HG03342 (cell line): ENCODE measurements around the gene NTM.
A peak's percentile ranks its signal among the peaks of the same experiment; 100 is the strongest.

ENCODE experiments used
- ATAC-seq: cut with Tn5 transposase; IDR thresholded peaks from one replicate; pipeline ENCODE4 v1.9.1; 2021; ENCODE audit warnings: mild to moderate bottlenecking, moderate library complexity; ENCODE audit not compliant: unreplicated experiment

The NTM gene

DNA sequence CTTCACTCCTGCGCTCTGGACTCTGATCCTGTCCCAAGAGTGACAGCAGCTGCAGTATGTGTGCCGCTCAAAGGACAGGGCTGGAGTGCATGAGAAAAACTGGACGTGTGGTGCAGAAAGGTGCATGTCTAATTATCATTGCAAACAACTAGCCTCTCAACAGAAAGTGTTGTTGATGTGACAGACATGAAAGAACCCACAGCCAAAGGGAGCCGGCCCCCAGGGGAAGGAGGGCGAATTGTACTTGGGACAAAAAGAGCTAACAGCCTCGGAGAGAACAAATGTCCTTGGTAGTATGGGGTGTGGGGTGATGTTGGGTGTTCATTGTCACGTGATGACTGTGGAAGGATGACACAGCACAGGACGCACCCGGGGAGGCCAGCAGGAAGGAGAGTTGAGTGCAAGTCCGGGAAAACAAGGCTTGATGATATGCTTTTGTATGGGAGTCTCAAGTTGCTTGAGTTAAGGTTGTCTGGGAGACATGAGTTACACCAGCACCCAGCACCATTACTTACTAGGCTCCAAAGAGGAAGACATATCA, 325.5 kb downstream of the NTM start:
- no peak for ATAC-seq

DNA sequence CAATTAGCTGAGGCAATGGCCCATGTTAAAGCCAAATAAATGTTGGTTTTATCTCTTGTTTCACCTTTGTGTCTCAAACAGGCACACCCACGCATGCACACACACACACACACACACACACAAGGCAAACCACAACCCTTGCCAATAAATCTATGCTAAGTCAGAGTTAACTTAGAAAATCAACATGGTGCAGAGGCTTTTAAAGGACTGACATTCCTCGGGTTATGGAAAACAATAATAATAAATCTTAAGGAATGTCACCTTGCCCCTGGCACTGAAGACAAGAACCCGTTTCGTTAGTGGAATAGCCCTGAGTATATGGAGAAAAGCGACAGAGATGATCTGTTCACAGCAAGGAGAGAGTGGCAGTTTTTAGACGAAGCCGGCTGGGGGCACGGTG, 326.3 kb downstream of the NTM start:
- no peak for ATAC-seq

DNA sequence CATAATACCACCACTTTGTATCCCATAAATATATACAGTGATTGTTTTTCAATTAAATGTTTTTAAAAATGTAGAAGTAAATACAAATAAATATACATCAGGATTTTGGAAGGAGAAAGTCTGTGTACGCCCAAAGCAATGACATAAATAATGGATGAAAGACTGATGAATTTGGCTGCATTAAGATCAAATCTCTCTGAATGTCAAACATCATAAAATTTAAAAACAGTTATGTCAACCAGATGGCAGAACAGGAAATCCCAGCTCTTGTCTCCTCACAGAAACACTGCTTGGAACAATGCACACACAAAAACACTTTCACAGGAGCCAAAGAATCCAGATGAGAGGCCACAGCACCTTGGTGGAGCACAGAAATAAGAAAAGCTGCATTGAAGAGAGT, 332.9 kb downstream of the NTM start:
- no peak for ATAC-seq

DNA sequence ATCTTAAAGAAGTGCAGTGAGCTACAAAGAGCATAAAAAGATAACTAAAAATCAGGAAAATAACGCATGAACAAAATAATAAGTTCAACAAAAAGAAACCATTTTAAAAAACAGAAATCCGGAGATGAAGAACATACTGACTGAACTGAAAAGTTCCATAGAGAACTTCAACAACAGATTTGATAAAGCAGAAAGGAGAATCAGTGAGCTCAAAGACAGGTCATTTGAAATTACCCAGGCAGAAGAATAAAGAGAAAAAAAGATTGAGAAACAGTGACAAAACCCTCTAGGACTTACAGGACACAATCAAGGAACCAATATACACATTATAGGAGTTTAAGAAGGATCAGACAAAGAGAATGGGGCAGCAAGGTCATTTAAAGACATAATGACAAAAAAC, 334.3 kb downstream of the NTM start:
- no peak for ATAC-seq

DNA sequence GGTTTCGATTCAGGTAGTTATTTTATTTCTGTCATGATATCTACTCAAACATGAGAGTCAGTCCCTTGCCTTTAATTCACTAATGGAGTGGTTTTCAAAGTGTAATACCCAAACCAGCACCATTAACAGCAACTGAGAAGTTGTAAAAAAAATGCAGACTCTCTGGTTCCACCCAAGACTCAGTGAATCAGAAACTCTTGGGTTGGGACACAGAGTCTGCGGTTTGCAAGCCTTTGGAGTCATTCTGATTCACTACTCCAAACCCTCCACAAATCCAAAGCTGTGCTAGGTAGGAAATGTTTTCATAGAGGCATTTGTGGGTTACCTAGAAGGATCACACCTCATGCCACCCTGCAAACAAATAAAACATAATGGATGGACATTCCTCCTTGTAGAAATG, 340.1 kb downstream of the NTM start:
- ATAC-seq = no peak

DNA sequence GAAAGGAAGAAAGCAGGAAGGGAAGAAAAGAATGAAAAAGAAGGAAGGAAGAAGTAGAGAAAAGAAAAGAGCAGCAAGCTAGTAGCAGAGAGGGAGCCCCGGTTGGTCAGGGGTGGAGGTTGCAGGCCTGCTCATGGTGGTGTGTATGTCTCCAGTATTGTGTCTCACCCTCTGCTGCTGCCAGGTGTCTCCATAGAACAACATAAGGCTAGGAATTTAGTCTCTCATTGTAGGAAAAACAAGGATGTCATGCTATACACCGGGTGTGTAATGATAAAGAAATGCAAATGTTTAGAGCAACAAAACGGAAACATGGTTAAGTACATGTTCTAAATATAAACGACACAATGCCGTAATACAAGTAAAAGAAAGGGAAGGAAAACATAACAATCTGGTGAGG, 342.5 kb downstream of the NTM start:
- no peak for ATAC-seq

DNA sequence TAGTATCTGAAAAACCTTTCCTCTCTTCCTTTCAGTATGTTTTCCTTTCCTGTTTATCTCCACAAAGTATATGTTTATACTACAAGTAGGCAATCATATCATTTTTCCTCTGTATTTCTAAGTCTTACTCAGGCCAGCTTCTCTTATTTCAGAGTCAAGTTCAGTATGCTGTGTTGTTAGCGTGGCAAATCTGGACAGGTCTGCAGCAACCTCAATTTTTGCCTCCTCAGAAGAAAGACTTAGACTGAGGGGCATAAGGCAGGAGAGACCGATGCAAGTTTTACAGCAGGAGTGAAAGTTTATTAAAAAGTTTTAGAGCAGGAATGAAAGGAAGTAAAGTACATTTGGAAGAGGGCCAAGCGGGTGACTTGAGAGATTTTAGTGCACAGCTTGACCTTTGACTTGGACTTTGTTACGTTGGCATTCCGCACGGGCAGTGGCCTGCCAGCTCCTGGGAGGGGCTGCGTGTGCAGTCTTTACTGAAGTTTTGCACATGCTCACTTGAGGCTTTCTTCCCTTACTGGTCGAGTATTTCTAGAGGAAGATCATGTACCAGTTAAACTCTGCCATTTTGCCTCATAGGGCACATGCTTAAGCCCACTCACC, 343.2 kb downstream of the NTM start:
- ATAC-seq = no peak

DNA sequence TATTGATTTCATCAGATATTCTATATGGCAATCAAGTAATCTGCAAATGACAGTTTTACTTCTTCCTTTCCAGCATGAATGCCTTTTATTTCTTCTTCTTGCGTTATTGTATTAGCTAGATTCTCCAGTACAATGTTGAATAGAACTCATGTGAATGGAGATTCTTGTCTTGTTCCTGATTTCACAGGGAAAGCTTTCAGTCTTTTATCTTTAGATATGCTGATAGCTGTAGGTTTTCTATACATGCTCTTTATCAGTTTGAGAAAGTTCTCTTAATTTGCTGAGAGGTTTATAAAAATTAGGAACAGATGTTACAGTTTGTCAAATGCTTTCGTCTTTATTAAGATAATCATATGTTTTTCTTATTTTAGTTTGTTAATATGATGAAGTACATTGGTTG, 347.2 kb downstream of the NTM start:
- ATAC-seq = no peak

DNA sequence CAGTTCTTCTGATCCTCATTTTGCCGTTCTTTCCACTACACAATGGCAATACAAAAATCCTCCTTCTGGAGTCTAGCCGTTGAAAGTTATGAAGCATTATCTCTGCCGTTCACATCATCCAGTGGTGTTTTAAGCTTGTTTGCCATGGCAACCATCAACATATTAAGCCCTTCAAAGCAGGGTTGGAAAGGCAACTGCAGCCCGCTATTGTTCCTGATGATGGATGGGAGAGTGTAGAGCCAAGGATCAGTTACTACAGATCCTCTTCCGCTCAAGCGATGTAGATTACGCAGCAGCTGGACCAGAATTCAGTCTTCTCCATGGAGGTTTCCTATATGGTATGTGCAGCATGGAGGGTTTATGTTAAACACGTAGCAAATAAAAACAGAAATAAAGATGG, 352.7 kb downstream of the NTM start:
- no peak for ATAC-seq

DNA sequence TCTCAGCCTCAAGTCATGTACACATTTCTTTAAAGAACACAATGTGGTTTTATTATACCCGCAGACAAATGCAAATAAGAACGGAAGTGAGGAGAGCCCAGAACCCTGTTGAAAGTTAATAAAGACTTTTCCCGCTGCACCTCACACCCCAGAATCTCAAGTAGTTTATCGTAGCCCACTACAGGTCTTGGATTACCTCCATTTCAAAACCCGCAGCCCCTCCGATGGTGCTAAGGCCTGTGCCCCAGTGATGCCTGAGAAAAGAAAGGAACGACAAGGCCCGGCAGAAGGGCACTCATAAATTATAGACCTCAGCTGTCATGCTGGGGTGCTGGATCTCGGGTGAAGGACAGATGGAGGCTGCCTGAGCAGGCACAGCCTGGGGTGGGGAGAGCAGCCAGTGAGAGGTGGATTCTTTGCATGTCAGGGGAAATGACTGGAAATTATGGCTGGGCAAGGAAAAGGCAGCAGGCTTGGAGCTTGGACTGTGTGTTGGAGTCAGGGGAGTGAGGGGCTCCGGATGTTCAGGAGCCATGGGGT, 354.1 kb downstream of the NTM start:
- ATAC-seq = no peak

DNA sequence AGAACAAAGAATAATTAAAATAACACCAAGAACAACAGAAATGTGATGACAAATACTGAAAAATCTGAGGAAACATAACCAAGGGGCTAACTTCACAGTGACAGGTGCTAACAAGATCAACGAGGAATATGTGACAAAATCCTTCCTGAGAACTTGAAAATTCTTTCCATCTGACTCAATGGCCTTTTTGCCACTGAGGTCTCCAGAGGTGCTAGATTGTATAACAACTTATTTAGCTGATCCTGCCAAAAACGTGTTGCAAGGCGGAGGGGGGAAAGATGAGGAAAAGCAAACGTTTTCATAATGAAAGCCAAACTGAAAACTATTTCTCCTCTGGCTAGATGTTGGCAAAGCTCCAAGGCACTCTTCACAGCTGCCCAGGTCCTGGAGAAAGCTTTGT, 364.5 kb downstream of the NTM start:
- no peak for ATAC-seq

DNA sequence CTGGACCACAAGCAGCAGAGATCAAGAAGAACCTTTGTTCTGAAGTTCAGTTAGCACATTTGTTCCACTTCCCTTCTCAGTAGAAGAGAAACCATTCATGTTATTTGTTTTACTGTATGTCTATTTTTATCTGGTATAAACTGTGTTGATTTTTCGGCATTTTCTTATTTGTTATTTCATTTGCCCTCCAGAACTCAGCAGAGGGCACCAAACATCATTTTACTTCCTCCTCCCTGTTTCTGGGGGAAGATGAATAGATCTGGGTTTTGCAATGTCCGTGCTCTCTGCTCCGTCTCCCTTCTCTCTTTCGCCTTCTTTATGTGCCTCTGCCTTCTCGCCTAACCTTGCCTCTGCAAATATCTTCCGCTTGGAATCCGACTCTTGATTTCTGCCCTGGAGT, 366.9 kb downstream of the NTM start:
- ATAC-seq = no peak

DNA sequence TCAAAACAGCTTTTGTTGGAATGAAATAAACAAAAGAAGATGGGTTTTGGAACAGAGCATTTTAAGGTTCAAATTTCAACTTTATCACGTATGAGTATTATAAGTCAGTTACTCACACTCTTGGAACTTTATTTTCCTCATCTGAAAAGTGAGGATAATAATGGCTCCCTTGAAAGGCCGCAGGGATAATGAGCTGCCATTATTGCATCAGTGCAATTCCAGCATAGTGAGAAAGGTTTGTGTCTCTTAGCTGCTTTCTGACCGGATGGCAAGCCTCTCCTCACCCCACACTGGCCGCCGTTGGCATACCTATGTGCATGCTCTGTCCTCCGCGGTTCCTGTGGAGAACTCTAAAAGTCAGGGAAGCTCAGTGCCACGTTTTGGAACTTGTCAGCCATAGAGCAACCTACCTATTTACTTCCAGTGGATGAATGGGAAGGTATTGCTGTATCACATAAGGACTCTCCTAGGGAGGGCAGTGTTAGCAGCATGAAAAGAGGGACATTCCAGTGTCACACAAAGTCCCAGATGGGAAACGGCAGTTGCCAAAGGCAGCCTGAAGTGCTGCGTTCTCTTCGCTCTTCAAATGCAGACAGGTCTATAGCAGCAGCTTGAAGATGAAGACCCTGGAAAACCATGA, 368.9 kb downstream of the NTM start:
- no peak for ATAC-seq

DNA sequence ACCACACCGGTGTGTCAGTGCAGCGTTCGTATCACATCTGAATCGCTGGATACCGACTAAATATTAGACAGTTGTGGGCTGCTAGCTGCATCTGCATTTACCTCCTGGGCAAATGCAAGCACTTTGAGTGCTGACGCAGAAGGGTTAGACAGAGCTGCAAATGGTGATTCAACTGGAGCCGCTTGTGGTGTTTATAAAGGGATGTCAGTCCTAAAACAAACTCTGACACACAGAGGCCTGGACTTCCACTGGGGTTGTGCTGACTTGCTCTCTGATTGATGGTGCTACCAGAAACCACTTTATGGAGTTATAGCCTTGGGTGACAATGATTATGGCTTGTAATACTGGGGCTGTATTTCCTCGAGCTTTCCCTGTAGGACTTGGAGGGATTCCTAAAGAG, 374.4 kb downstream of the NTM start:
- ATAC-seq = no peak

DNA sequence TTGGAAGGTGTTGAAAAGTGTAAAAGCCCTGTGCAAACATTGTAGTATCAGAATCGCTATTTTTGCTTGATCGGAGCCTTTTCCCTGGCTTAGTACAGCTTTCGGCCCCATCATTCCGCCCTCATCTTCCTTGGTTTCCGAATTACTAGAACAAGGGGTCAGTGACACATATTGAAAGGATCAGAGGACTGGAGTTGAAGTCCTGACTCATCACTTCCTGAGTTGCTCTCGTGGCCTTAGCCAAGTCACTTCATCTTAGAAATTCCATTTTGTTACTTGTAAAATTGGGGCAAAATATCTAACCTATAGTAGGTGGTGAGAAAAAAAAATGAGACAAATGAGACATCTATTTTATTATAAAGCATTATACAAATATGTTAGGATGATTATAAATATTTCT, 375.0 kb downstream of the NTM start:
- ATAC-seq = no peak

DNA sequence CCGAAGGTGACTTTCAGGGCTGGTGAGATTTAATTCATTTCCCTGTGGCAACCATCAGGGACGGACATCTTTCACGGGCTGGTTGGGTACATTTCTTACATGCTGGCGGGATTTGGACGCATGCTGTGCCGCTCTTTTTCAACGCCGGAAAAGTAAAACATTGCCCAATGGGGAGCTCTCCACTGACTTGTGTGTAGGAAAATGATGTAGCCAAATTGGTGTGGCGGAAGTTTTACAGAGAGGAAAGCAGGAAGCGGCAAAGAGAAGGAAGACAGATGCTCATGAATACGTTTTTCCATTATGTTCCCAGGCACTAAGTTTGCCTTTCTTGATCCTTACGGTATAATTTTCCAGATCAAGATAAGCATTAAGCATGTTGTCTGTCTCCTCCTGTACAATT, 375.8 kb downstream of the NTM start:
- no peak for ATAC-seq

DNA sequence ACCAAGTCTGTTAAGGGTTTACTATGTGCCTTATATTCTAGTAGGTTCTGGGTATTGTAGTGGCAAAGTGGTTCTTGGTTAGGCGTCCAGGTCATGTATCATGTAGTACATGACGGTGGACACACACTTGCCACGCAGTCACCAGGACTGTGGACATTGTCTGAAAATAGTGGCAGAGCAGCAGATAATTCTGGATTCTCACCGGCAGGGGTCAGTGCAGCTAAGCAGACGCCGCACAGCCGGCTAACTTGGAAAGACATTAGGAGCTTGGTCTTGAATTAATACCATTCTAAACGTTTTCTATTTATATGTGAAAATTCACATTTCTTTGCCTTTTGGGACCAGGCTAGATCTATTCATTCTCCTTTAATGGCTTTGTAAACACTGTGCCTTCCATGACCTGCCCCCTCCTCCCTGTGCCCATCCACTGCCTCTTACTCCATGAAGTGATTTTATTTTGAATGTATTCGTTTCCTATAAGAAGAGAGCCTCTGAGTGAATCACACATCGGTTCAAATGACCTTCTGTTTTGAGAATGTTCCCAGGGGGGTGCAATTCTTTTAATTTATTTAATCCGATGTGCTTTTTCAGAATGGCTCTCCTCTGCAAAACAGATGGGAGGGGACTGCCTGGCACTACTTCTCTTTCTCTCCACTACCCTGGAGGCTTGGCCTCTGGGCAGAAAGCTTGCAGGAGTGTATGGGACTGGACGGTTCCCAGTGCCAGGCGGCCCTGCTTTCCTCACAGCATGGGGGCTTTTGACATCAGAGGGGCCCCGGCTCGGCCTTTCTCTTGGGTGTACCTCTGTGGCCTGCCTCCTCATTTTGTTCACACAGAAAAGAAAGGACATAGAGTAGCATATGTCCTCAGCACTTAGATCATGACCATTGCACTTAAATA, 378.0 kb downstream of the NTM start:
- ATAC-seq = peak; percentile 79

DNA sequence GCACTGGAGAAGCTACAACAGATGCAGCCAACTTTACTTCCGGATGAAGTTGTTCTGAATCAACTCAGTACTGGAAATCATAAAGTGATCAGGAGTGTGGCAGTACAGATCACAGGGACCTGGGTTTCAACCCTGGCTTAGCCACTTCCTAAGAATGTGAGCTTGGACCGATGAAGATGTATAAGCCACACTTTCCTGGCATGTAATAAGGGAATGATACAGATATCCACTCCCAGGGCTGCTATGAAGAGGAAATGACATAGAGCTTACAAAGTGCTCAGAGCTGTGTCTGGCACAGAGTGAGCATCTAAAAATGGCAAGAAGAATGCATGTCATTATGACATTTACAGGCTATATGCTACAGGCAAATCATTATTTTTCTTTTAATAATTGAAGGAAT, 378.7 kb downstream of the NTM start:
- ATAC-seq = no peak

DNA sequence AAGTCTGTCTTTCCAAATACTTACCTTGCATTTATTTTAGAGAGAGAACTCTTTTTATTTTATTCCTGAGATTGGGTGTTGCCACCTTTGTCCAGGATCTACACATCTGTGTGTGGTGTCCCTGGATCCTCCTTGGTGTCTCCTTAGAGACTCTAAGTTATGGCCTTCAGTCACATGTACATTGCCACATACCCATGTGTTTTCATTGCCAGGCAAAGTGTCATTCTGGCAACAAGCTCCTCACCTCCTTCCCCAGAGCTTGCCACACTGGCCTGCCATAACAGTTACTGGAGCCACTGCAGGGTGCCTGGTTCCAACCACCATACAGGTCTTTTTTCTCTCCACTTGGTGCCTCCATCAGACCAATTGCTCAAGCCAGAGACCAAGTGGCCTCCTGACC, 379.7 kb downstream of the NTM start:
- no peak for ATAC-seq

DNA sequence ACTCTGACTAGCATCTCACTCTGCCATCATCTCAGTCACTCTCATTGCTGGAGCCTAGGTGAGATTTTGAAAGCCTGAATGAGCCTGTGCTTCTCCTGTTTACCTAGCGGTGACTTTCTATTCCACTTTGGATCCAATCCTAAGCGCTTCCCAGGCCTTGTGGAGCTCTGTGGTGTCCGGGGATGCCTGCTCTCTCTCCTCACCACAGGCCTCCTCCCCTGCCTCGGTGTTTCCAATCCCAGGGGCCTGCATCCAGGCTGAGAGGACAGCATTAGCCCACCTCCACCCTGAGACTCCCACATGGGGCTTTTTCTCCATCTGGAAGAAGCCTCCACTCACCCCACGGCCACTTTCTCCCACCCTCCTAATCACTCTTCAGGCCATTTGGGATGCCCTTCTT, 380.3 kb downstream of the NTM start:
- no peak for ATAC-seq

DNA sequence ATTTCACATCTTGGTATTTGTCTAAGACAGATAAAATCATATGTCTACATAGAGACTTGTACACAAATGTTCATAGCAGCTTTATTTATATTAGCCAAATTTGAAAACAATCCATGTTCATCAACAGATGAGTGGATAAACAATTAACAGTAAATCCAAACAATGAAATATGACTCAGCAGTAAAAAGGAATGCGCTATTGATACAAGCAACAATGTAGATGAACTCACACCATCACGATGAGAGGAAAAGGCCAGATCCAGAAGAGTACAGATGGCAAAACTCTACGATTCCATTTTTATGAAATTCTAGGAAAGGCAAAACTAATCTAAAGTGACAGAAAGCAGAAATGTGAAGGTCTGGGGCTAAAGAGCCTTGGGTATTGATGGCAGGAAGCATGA, 384.3 kb downstream of the NTM start:
- ATAC-seq = no peak
